ENCODE results near the gene LMCD1.

The LMCD1 gene

GRCh38 chr3:8538223-8538622 is 36.6 kb downstream of the LMCD1 start:
- no peak for DNase-seq

- no peak for DNase-seq
Observed at GRCh38 chr3:8538913-8539312, 37.3 kb downstream of the LMCD1 start.

- DNase-seq: no peak
Observed at GRCh38 chr3:8539419-8539818, 37.8 kb downstream of the LMCD1 start.

- no peak for DNase-seq
Observed at GRCh38 chr3:8540456-8540855, 38.8 kb downstream of the LMCD1 start.

- no peak for DNase-seq
Observed at GRCh38 chr3:8541486-8541885, 39.9 kb downstream of the LMCD1 start.

- no peak for DNase-seq
Observed at GRCh38 chr3:8542190-8543135, 40.8 kb downstream of the LMCD1 start.

GRCh38 chr3:8546609-8547008 is 45.0 kb downstream of the LMCD1 start:
- no peak for DNase-seq

GRCh38 chr3:8548502-8549275 is 47.1 kb downstream of the LMCD1 start:
- no peak for DNase-seq

- DNase-seq: no peak
Observed at GRCh38 chr3:8549354-8549753, 47.7 kb downstream of the LMCD1 start.

- no peak for DNase-seq
Observed at GRCh38 chr3:8550611-8551010, 49.0 kb downstream of the LMCD1 start.

- DNase-seq: no peak
Observed at GRCh38 chr3:8552223-8552762, 50.7 kb downstream of the LMCD1 start.

GRCh38 chr3:8553405-8553804 is 51.8 kb downstream of the LMCD1 start:
- DNase-seq: no peak

GRCh38 chr3:8554696-8555095 is 53.1 kb downstream of the LMCD1 start:
- DNase-seq: no peak

- peak; percentile 77 for DNase-seq
Observed at GRCh38 chr3:8555113-8555661, 53.6 kb downstream of the LMCD1 start.

GRCh38 chr3:8555725-8556472 is 54.3 kb downstream of the LMCD1 start:
- DNase-seq: peak; percentile 64

- DNase-seq: no peak
Observed at GRCh38 chr3:8556473-8556869, 54.8 kb downstream of the LMCD1 start.

- DNase-seq: no peak
Observed at GRCh38 chr3:8557298-8557697, 55.7 kb downstream of the LMCD1 start.

GRCh38 chr3:8558645-8559044 is 57.0 kb downstream of the LMCD1 start:
- DNase-seq: no peak

GRCh38 chr3:8559351-8559750 is 57.7 kb downstream of the LMCD1 start:
- DNase-seq: no peak

- DNase-seq: no peak
Observed at GRCh38 chr3:8560366-8561007, 58.9 kb downstream of the LMCD1 start.

- DNase-seq: no peak
Observed at GRCh38 chr3:8561370-8561769, 59.7 kb downstream of the LMCD1 start.

GRCh38 chr3:8562081-8562595 is 60.5 kb downstream of the LMCD1 start:
- no peak for DNase-seq

All from NCI-H524 treated with DMSO at 0.1 percent for 48 hours (cell line).